ENCODE data around the gene LHFPL5.

LHFPL5 gene

DNA sequence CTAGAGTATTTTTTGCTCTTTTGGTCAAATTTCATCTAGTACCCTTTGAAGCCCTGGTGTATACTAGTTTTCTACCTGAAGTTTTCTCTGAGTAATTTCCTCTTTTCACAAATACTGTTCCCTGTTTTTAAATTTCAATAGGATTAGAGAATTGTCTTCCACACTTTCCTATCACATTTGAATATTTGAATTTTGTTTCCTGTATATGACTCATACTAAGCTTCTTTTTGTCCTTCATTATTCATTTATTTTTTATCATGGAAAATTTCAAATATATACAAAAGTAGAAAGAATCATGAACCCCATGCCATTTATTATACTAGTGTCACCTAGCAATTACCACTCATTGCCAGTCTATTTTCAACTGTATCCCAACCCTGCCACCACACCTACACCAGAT is 52.7 kb downstream of the LHFPL5 start:
- no peak for DNase-seq

DNA sequence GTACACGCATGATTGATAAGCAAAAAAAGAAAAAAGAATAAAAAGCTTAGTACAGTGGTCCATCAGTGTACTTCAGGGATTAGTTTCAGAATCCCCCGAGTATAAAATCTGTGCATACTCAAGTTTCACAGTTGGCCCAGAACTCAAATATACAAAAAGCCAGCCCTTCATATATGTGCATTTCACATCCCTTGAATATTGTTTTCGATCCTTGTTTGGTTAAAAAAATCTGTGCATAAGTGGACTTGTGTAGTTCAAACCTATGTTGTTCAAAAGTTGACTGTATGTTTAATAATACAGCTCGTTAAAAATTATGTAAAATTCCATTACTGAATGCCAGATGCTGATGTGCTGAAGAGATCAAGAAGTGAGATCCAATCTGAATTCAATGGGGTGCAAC is 54.2 kb downstream of the LHFPL5 start:
- no peak for DNase-seq
